ENCODE measurements around the gene RHBDD1.
"Not testable (repeated sequence)": the region's sequence is repeated elsewhere in the genome, so short reads cannot be mapped to it uniquely, and the experiment has no call there.

RHBDD1 gene

DNA sequence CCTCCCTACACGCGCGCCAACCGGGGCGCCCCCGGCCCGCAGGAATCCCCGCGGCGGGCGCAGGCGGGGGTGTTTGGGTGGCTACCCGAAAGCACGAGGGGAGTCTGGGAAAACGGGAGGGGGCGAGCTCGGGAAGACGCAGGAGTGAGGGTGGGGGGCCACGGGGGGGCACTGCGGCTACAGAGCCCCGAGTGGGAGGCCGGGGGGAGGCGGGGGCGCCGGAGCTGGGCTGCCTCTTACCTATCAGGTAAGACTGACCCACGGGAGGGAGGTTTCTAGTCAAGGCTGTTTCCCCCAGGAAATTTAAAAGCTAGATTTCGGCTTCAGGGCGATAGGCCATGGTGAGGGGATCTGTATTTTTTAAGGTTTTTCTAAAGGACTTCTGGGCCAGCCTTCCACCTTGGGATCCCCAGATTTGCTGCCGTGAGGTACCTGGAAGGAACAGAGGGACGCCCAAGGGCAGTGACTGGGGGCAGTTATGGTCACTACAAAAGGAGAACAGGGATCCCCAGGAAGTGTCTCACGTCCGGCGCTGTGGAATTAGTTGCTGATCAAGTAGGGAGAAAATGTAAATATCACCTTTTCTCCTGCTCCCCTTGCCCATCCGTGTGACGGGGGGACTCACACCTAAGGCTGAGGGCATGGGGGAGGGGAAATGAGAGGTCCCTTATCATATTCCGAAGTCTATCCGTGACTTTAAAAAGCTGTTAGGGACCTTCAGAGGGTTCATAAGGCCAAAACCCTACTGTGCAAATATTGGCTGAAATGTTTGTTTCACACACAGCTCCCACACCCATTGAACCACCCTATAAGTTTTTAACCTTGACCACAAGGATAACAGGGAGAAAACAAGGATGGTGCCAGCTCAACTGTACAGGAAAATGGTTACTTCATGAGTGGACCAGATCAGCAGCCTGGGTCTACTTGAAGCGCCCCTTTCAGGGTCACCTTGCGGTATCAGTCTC lies 35.6 kb upstream of the RHBDD1 start:
- DNase-seq: no peak

DNA sequence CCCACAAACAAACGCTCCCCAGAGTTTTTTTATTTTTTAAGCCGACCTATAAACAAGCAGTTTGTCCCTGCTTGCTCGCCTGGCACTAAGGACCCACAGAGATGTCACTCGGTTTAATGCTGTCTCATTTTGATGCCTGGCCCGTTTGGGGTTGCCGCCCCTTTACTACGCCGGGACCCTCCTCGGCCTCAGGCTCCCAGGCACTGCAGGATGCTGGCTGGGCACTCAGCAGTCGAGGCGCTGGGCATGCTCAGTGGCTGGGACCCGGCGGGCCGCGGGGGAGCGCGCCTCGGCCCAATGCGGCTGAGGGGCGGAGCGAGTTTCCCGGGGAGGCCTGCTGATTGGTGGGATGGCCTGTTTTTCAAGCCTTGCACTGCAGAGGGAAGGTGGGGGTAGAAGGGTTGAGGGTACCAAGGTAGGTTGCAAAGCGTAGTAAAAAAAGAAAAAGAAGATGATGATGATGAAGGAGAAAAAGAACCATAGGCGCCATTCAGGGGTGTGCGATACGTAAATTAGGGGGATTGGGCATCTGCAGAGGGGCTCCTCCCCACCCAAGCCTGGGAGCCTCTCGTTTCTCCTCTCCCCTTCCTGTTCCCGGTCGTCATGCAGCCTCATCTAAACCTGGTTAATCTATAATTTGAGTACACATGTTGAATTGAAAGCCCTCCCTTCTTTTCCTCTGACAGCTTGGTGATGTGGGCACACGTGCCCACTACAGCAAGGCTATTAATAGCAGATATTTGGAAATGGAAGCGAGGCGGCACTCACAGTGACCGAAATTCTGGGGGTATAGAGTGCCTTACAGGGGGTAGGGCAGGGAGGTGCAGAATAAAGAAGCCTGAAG lies 34.7 kb upstream of the RHBDD1 start:
- no peak for DNase-seq

DNA sequence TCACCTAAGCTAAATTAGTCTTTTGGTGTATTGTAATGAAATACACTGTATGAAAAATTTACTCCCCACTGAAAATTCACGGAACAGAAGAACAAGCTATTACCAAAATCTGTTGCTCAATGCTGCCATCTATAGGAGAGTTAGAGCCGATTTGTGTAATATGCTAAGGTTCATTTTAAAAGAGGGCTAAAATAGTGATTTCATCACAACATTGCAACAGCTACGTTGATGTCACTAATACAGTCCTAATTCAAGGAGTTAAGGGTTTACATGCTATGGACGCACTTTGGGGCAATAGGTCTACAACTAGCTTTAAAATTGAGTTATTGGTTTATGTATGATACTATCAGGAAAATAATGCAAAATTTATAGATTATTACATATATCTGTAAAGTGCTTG lies 33.3 kb upstream of the RHBDD1 start:
- DNase-seq: no peak

DNA sequence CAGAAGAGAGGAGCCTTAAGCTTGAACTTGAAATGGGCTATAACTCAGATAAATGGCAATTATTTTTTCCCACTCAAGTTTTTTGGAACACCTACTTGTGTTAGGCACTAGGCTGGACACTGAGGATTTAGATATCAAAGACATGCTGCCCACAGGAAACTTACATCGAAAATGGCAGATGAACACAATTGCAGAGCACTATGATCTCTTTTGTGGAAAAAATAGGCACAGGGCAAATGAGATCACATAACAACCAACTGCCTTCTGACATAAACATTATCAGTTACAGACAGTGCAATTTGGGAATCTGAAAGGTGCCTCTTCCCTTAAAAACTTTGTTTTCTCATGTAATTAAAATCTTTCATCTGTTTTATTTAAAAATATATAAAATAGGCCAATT lies 32.4 kb upstream of the RHBDD1 start:
- DNase-seq: no peak

DNA sequence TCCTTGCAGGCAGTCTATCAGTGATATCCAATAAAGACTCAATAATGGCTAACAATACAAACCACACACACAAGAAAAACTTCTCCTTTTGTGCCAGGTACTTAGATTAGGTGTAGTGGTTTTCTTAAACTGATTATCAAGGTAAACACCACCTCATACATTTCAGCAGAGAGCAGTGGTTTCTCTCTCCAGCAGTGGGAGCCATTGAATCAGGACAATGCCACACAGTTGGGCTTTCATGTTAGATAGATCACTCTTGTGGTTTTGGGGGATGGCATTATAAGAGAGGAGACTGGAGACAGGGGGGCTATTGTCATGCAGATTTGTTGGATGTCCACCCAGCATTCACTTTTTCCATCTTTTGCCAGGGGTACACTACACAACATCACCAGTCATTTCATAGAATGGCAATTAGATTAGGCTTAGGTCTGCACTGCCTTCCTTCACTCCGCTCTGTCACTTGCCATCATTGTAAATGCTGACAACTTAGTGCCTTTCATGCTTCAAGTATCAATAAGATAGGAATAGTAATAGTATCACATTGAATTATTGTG lies 22.6 kb upstream of the RHBDD1 start:
- no peak for DNase-seq

DNA sequence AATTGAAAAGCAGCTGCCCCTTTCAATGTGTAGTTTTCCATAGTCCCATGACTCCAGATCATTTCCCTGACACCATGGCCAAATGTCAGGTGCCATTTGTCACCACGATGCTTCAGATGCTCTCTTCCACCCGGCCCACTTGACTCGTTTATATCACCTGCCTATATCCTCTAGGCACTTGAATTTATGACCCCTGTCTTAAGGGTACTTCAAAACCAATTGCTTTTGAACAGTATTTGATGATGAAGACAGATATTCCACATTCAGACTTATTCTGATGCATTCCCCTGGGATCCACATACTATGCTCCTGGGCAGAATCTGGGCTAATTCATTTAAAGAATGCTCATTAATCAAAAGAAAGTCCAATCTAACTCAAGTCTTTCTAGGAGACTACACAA lies 16.9 kb upstream of the RHBDD1 start:
- DNase-seq: no peak

DNA sequence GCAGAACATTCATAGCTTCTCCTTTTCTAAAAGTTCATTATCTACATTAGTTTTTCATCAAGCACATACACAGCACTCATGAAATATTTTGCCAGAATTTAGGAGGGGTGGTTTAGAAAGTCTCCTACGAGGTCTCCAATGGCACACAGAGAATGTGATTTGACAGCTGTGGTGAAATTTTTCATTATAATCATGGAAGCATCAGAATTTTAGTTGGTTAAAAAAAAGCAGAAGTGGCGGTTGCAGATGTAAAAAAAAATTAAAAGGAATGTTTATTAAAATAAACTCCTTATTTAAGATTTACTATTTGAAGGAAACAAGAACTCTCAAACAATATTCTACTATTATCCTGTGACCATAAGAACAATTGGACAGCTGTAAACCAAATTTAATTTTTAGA lies 10.8 kb upstream of the RHBDD1 start:
- DNase-seq: no peak

DNA sequence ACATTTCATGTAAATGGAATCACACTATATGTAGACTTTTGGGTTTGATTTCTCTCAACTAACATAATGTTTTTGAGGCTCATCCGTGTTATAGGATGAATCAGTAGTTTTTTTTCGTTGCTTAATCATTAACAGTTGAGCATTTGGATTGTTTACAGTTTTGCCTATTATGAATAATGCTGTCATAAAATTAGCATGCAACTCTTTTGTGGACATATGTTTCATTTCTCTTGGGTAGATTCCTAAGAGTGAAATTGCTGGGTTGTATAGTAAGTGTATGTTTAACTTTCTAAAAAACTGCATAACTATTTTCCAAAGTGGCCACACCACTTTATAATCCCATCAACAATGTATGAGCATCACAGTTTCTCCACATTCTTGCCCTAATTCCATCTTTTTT lies 7.7 kb upstream of the RHBDD1 start:
- DNase-seq: no peak

DNA sequence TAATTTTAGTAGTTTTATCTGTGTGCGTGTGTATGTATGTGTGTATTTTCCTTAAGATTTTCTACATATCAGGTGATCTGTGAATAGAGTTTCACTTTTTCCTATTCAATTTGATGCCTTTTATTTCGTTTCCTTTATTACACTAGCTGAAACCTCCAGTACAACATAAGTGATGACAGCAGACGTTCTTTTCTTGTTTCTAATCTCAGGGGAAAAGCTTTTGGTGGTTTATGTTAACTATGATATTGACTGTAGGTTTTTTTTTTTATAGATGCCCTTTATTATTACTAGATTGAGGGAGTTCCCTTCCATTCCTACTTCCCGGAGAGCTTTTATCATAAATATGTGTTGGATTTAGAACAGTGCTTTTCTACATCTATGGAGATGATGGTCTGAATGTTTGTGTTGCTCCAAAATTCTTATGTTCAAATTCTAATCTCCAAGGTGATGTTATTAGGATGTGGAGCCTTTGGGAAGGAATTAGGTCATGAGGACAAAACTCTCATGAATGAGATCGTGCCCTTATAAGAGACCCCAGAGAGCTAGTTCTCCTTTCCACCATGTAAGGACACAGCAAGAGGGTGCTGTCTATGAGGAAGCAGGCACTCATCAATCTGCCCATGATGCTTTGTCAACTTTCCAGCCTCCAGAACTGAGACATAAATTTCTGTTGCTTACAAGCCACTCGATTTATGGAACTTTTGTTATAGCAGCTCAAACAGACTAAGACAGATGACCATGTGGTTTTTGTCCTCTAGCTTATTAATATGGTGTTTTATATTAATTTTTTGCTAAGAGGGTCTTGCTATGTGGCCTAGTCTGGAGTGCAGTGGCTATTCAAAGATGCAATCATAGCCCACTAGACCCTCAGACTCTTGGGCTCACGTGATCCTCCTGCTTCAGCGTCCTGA lies 5.9 kb upstream of the RHBDD1 start:
- DNase-seq: no peak

DNA sequence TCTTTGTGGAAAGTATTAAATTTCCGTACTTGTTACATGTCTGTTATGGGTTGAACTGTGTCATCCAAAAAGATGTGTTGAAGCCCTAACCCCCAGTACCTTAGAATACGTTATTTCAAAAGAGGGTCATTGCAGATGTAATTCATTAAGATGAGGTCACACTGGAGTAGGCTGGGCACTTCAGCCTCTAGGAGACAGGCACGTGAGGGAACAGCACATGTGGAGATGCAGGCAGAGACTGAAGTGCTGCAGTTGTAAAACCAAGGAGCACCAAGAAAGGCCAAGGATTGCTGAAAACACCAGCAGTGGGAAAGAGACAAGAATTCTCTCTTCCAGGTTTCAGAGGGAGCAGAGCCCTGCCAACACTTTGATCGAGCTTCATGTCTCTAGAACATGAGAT lies 4.6 kb upstream of the RHBDD1 start:
- DNase-seq: no peak

DNA sequence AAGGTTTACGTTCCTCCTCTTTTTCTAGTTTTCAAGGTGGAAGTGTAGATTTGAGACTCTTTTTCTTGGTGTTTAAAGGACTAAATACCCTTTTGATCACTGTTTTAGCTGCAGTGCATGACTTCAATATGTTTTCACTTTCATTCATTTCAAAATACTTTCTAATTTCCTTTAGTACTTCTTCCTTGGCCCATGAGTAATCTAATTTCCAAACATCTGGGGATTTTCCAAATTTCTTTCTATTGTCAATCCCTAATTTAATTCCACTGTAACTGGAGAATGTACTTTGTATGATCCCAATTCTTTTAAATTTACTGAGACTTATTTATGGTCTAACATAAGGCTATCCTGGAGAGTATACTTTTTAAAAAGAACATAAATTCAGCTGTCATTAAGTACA lies 3.8 kb upstream of the RHBDD1 start:
- DNase-seq: no peak

DNA sequence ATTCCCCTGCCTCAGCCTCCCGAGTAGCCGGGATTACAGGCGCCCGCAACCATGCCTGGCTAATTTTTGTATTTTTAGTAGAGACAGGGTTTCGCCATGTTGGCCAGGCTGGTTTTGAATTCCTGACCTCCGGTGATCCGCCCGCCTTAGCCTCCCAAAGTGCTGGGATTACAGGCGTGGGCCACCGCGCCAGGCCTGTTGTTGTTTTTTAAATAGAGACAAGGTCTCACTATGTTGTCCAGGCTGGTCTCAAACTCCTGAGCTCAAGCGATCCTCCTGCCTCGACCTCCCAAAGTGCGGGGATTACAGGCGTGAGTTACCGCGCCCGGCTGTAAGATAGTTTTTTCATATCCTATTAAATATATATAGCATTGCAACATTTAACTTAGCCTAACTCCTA lies 974 bp upstream of the RHBDD1 start:
- DNase-seq: not testable (repeated sequence)

DNA sequence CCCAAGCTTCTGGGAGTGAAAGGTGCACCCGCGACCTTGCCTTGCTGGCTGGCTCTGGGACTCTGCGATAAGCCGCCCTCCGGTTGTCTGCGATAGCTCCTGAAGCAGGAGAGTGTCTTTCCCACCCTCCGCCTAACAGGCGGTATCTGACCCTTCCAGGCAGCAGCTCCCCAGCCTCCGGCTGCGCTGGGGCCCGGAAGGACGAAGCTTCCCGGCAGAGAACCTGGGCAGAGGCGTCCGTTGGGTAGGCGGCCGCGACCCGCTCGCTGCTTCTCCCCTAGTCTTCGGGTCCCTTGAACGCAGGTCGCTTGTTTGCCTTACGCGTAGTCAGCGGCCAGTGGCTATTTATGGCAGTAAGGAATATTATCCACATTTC lies 446 bp upstream of the RHBDD1 start:
- no peak for DNase-seq

DNA sequence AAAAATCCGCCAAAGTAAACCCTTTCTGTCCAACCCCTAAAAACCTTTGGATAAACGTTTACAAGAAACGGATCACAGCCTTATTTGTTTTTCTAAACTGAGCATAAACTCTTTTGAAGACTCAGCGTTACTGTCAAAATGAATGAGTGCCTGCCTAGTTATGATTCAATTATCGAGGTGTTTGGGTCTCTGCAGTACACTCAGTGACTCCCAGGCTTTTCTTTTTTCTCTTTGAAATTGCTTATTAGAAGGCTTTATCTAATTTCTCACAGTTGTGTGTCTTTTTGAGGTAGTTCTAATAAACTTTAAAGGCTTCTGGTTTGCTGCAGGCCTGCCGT lies 663 bp downstream of the RHBDD1 start:
- DNase-seq: no peak

DNA sequence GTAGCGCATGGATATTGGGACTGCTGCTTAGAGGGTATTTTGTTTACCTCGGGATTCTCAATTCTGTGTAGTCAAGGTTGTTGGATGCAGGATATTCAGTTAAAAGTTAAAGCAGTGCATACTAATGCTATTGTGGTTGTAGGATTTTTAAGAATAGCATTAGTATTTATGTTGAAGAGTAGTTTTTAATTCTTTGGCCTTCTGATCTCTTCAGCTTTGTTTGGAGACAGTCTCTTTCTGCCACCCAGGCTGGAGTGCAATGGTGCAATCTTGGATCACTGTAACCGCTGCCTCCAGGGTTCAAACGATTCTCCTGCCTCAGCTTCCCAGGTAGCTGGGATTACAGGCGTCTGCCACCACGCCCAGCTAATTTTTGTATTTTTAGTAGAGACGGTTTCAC lies 1.5 kb downstream of the RHBDD1 start:
- no peak for DNase-seq

DNA sequence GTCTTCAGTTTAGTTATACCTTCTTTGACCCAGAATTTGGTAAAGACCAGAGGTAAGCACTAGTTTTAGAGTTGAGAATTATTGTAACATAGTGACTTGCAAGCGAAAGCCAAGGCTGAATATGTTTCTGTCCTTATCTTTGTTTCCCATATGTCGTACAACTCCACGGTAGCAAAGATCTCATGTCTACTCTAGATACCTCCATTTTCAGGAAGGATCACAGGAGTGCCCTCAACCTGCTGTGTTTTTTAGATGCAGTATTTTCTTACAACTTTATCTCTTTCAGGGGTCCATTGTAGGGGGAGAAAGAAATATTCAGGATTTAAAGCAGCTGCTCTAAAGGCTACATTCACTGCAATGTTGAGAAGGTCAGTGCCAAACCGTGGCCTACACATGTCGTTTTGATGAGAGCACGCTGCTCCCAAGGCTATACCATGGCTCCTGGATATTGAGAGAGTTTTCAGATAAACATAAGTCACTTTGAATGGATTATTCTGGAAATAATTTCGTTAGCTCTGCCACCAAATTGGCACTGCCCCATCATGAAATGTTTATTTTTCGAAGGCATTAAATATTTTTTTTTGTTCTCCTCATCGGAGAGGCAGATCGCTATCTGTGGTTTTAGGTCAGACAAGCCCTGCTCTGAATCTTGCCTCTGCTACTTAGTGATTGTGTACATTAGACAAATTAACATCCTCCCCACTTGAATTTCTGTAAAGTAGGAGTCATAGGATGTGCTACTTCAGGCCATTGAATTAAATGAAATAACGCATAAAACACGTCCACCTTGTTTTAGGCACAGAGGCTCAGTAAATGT lies 2.1 kb downstream of the RHBDD1 start:
- no peak for DNase-seq

DNA sequence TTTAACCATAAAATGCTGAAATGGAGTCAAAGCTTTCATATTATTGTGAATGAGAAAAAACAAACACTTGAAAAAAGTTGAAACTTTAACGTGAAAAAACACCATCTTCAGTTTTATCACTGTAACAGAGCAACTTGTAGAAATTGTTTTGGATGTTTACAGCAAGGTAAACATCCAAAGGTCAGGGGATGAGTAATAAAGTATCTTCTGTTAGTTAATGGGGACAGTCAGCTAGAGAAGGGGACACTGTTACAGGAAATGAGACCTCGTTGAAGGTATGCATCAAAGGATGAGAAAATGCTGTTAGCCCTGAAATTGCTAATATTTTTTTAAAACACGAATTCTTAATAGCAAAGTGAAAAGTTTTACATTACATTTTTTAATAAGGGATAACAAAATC lies 2.9 kb downstream of the RHBDD1 start:
- DNase-seq: no peak

DNA sequence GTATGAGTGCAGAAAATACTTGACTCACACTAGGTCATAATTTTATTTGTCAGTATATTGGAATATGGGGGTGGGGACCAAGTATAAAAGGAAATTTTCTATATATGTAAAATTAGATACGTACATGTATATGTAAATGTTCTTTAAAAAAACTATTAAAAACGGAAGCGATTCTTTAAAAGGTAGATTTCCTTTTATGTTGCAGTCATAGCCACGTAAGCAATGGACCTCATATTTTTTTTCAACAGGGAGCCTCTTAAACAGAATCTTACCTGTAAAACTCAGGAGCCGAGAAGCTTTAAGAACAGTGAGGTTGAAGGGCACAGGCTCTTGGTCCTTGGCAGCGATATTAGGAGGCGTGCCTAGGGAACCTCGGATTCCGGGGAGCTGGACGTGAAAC lies 3.3 kb downstream of the RHBDD1 start:
- DNase-seq: no peak

DNA sequence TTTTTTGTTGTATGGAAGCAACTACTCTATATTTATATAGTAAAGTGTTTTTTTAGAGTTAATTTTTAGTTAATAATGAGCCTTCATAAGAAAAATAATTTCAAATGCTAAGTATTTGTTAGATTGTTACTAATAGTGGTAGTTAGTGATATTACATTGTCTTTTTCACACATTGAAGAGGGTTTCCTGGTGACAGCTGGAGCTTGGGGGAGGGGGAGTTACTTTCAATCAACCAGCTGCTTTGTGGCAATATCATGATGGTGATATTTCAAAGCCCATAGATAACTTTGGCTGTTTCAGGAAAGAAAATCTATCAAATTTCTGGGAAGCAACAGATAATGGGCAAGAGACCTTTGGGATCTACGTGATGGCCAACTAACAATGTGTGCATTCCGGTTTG lies 4.1 kb downstream of the RHBDD1 start:
- DNase-seq: no peak

DNA sequence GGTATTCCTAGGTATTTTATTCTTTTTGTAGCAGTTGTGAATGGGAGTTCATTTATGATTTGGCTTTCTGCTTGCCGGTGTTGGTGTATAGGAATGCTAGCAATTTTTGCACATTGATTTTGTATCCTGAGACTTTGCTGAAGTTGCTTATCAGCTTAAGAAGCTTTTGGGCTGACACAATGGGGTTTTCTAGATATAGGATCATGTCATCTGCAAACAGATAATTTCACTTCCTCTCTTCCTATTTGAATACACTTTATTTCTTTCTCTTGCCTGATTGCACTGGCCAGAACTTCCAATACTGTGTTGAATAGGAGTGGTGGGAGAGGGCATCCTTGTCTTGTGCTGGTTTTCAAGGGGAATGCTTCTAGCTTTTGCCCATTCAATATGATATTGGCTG lies 7.1 kb downstream of the RHBDD1 start:
- DNase-seq: not testable (repeated sequence)

DNA sequence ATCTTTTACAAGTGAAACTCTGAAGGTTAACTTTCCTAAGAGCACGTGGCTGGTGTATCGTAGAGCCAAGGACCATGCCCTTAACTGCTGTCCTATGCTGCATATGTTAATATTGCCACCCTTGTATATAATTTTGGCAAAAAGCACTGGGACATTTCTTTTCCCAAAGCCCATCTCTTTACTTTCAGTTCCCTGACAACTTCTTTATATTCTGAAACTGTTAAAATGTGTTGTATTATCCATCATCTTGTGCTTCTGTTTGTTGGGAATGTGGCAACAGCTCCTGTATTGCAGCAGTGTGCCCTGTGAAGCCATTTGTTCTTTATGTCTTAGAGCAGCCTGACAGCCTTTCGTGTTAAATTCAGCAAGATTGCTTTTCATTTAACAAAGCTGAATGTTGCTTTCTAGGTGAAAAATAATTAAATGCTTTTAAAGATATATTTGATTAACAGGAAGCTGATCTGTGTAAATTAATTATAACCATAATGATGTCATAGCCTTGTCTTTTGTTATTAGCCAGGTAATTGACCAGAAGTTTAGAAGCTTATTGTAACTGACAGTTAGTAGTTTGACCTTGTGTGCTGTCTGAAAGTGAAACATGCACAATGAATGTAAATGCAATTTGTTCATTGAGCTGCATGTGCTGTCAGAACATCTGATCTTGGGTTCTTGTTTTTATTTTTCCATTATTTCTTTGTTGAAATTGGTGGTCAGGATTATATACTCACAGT lies 9.7 kb downstream of the RHBDD1 start:
- DNase-seq: no peak
